Pons (tissue), 1 donor: ENCODE results near the gene DTYMK.

Experiments used
- DNase-seq: peaks from one replicate; pipeline ENCODE4 v3.0.0-alpha.2; 2016; ENCODE audit warnings: low spot score

DTYMK gene, protein sequence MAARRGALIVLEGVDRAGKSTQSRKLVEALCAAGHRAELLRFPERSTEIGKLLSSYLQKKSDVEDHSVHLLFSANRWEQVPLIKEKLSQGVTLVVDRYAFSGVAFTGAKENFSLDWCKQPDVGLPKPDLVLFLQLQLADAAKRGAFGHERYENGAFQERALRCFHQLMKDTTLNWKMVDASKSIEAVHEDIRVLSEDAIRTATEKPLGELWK

DNA sequence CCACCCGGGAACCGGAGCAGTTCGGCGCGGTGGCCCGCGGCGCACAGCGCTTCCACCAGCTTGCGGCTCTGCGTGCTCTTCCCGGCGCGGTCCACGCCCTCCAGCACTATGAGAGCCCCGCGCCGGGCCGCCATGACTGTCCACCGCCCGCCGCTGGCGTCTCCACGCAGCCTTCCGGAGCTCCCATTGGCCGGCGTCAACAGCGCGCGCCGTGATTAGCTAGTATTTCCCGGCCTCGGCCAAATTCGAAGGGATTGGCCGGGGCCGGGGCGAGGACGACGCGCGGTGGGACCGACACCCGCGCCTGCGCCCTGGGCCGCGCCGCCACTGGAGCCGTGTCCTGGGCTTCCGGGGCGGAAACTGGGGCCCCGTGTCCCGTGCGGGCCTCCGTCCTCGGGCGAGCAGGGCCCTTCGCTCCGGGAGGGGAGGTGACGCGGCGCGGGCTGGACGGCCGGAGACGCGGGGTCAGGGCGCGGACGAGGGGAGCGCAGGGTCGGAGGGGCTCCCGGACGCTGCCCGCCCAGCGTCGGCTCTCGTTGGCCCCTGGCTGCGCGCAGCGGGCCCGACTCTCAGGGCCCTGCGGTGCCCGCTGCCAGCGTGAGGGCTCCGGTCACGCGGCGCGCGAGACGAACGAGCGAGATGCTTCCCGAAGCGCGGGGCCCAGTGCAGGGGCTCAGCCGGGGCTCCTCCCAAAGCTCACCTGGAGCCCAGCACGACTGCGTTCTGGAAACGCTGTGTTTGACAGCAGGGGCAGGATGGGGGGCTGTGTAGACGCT, at the start of gene DTYMK:
Gene DTYMK, minus strand, starts transcription at position 166 of the 776 bp plus-strand sequence. Its CDS starts 32 bp downstream, at position 134.
- peak; percentile 96 for DNase-seq

DNA sequence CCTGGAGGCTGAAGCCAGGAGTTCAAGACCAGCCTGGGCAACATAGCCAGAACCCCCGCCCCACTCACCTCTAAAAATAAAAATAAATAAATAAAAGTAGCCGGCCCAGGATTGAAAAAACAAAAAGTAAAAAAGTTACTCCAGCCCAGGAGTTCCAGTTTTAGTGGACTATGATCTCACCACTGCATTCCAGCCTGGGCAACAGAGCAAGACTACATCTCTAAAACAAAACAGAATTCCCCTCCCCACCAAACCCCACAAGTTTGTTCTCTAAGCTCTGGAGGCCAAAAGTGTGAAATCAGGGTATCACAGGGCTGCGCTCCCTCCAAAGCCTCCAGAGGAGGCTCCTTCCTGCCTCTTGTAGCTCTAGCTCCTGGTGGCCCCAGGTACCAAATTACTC, 49.5 kb upstream of the DTYMK start:
- DNase-seq: no peak

DNA sequence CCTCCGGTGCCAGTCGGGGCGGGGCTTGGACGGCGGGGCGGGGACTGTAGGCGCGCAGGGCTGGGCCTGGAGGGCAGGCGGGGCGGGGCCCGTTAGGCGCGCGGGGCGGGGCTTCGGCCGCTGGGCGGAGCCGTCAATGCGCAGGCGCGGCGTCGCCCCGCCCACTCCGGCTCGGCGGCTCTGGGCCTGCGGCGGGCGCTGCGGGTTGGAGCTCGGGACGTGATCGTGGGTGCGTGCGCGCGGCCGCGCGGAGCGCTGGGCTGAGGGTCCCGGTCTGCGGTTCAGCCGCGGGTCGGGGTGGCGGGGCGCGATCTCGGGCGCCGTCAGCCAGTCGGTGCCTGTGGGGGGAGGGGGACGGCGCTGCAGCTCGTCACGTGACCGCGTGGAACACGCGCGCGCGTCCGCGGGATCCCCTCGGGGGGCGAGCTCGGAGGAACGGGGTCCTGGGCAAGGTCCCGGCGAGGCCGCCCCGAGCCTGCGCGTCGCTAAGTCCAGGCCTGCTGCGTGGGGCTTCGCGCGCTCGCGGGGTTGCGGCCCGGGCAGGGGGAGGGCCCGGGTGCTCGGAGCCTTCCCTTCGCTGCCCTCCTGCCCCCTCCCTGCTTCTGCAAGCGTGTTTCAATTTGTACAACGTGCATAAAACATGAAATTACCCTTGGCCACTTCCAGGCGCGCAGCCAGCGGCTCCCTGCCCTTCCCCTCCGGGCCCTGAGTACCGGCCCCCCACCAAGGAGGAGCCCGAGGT, 48.0 kb upstream of the DTYMK start, which contains the start of gene D2HGDH:
Gene D2HGDH, plus strand, starts transcription at position 164 of the 742 bp plus-strand sequence. CDS start 595 bp downstream, outside the sequence.
- peak; percentile 76 for DNase-seq

DNA sequence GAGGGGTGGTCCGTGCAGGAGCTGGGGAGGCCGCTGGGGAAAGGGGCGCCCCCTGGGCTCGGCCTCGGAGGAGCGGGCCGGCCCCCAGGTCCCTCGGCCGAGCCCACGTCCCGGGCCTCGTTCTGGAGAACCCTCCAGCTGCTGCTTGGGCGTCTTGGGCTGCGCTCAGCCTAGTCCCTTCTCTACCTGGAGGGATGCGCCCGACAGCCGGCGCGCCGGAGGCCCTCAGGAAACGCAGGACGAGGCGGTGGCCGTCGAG, 47.5 kb upstream of the DTYMK start:
- no peak for DNase-seq

DNA sequence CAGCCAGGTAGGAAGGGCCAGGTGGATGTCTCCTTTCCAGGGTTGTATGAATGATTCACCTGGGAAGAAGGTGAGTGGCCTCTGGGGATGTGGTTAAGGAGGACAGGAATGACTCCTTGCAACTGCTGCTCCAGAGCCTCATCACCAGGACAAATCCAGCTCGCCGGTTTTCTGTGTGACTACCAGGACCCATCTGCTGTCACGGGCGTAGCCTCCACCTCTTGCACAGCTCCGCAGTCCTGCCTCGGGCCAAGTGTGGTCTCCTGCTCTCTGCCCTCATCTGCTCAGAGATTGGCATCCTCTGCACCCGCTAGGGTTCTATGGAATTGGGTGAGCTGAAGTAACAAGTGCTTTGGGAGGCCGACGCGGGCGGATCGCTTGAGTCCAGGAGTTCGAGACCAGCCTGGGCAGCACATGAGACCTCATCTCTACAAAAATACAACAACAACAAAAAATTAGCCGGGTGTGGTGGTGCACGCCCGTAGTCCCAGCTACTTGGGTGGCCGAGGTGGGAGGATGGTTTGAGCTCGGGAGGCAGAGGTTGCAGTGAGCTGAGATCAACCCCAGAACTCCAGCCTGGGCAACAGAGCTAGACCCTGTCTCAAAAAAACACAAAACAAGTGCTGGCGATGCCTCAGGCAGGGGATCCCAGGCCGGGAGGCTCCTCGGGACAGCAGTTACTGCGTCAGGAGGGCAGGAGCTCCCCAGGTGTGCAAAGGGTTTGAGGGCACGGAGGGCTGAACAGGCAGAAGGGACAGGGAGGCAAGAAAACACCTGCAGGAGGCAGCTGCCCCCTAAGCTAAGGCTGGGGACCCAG, 47.0 kb upstream of the DTYMK start:
- DNase-seq: peak; percentile 4

DNA sequence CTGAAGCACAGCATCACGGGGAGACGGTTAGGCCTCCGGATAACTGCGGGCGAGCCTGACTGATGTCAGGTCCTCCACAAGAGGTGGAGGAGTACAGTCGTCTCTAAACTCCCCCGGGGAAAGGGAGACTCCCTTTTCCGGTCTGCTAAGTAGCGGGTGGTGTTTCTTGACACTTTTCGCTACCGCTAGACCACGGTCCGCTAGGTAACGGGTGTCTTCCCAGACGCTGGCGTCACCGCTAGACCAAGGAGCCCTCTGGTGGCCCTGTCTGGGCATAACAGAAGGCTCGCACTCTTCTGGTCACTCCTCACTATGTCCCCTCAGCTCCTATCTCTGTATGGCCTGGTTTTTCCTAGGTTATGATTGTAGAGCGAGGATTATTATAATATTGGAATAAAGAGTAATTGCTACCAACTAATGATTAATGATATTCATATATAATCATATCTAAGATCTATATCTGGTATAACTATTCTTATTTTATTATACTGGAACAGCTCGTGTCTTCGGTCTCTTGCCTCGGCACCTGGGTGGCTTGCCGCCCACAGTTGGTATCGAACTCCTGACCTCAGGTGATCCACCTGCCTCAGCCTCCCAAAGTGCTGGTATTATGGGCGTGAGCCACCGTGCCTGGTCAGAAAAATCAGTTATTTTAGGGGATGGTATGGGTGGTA, 46.0 kb upstream of the DTYMK start:
- peak; percentile 38 for DNase-seq

DNA sequence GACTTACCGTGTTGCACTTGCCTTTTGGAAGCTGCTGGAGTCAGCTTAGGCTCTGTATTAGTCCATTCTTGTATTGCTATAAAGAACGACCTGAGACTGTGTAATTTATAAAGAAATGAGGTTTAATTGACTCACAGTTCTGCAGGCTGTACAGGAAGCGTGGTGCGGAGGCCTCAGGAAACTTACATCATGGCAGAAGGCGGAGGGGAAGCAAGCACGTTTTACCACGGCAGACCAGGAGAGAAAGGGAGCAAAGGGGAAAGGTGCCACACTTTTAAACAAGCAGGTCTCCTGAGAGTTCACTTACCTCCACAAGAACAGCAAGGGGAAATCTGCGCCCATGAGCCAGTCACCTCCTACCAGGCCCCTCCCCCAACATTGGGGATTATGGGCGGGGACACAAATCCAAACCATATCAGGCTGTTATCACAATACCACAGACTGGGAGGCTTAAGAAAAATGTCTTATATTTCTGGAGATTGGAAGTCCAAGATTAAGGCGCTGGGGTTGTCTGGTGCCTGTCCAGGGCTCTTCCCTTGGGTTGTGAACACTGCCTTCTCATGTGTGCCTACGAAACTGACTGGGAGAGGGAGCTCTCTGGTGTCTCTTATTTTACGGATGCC, 44.2 kb upstream of the DTYMK start:
- no peak for DNase-seq

DNA sequence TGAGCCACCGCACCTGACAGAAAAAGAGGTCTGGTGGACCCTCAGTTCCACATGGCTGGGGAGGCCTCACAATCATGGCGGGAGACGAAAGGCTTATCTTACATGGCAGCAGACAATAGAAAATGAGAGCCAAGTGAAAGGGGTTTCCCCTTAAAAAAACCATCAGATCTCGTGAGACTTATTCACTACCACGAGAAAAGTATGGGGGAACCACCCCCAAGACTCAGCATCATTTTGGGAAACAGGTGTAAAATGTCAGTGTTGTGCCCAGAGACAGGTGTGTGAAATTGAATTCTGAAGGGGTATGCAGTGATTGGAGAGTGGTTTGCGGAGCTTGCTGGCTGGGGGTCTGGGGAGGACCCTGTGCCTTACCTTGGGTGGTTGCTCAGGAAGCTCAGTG, 43.3 kb upstream of the DTYMK start:
- DNase-seq: no peak

DNA sequence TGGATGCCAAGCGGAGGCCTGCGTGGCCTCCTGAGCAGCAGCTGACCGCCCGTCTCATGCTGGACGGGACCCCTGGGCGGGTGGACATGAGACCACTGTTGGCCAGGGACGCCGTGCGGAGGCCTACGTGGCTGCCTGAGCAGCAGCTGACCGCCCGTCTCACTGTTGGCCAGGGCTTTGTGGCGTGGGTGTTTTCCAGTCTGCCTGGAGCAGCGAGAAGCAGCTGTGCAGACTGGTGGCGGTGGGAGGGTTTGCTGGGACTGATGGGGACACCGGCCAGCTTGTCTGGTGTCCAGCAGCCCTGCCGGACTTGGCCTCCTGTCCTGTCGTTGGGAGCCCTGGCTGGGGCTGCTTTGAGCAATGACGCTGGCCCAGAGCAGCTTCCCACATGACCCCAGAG, 42.0 kb upstream of the DTYMK start:
- DNase-seq: peak; percentile 59

DNA sequence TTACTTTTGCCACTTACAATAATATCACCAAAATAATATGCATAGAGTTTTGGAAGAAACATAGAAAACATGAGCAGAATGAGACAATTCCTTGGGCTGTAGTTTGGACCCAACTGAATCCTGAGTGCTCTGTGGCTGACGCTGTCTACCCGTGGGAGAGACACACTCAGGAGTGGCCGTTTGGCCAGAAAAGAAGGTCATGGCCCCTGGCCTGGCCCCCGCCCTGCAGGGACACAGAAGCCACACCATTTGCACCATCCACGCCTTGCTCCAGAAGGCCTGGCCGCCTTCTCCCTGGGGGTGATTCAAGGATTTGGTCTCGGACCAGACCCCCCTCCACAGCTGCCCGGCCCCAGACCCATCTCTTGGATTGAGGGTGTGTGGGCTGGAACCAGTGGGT, 41.4 kb upstream of the DTYMK start:
- DNase-seq: no peak

DNA sequence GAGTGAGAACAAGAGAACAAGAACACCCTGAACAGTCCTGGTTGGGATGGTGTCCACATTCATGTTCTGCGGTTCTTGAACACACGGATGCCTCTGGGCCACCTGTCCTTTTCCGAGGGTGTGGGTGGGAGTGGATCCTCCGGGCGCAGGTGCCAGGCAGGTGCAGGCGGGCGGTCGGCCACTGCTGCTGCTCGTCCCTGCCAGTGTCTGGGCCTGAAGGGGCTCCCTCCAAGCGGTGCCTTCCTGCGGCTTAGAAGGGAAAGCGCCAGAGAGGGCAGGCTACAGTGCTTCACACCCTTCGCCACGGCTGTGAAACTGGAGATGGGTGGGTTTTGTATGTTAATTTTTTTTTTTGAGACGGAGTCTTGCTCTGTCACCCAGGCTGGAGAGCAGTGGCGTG, 39.8 kb upstream of the DTYMK start:
- DNase-seq: no peak

DNA sequence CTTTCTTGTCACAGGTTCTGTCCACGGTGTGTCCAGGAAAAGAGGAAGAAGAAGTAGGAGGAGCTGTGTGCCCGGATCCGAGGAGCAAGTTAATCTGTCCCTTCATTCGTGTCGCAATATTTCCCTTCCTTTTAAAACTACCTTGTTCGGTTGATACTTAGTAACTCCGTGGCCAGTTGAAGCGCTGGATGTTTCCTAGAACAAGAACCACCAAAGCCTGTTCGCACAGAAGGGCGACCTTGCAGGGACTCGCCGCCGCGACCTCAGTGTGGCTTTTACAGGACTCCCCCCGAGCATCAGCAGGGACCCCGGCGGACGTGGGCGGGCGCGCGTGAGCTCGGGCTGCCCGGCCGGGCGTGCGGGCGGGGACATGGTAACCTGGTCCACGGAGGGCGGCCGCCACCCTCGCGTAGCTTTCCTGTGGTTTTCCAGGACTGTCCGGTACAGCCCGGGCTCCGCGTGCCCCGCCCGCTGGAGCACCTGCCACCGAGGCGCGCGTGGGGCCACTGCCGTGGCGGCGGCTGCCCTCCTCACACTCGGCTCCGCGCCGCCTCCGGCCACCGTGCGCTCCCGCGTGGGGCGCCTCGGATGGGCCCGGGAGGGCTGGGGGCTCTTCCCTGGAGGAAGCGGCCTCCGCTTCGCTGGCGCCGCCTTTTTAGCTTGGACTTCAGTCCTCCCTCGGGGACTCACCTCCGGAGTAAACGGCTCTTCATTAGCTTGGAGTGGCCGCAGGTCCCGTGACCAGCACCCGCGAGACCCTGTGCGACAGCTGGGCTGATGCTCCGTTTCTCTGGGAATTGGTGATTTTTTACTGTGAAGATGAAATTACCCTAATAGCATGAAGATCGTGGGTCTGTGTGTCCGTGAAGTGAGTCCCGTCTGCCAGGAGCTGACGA, 38.6 kb upstream of the DTYMK start:
- DNase-seq: no peak

DNA sequence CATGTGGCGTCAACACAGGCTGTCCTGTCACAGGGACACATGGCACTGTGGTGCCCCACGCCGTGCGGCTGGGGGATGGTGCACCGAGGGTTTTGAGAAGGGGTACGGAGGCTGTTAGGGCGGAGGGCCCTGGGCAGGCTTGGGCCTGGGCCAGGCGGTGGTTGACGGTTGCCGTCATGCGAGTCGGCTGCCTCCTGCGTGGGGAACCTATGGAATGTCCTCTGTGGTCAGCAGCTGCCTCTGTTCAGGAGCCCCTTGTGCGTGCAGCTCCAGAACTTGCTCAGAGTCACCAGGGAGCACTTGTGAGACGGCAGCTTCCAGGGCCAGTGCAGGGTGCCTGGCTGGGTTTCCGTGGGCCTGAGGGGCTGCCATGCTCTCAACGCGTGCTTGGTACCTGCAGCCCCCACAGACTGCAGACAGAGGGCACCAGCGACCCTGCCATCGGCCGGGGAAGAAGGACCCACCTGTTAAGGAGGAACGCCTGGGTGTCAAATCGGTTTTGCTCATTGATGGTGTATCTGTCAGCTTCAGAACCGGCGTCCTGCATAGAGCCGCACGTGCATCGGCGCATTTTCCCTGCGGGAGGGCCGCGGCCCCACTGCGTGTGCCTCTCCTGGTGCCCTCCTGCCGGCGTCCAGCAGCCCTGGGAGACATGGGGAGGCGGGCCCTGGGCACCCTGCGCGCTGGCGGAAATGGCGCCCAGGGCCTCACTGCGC, 37.8 kb upstream of the DTYMK start:
- no peak for DNase-seq

DNA sequence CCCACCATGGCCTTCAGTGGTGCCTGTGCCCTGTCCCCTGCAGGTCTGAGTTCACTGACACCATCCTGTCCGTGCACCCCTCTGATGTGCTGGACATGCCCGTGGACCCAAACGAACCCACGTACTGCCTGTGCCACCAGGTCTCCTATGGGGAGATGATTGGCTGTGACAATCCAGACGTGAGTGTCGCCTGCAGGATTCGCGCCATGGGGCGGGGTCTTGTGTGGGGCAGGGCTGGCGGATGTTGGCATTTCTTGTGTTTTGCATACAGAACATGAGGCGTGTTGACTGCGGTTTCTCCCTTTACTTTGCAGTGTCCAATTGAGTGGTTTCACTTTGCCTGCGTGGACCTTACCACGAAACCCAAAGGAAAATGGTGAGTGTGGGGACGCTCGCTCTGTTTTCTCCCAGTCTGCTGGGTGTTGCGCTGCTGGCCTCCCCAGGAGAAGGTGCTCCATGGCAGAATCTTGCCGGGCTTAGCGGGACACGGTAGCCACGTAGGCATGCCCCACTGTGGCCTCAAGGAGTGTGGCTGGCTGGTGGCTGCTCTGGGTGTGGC, 36.4 kb upstream of the DTYMK start:
- no peak for DNase-seq

DNA sequence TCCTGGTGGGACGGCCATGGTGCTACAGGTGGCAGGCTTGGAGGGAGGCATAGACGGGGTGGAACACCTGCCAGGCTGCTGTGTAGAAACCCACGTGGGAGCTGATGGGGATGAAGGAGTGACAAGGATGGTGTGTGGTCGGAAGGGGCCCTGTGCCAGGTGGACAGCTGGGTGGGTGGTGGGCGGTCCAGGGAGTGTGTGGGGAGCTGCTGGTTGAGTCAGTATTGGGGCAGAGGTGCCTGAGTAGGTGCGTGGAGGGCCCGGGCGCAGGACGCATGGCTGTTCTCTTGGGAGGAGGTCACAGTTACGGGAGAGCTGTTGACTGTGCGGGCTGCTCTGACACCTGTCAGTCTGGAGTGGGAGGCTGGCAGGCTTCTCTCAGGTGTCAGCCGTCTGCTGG, 35.2 kb upstream of the DTYMK start:
- no peak for DNase-seq

DNA sequence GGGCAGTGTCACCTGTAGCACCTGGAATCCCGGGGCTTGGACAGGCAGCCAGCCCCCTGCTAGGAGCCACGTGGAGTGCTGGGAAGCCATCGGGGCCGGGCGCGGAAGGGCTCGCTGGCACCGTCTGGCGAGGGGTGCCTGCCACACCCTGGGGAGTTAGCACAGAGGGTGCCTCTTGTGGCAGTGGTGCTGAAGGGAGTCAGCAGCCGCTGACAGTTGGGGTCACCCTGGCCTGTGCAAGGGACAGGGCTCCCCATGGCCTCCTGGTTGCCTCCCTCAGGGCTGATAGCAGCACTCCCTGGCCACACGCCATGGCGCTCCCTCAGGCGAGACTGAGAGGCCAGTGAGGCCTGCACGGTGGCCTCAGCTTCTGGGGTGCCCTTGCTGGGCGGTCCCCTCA, 33.9 kb upstream of the DTYMK start:
- no peak for DNase-seq

DNA sequence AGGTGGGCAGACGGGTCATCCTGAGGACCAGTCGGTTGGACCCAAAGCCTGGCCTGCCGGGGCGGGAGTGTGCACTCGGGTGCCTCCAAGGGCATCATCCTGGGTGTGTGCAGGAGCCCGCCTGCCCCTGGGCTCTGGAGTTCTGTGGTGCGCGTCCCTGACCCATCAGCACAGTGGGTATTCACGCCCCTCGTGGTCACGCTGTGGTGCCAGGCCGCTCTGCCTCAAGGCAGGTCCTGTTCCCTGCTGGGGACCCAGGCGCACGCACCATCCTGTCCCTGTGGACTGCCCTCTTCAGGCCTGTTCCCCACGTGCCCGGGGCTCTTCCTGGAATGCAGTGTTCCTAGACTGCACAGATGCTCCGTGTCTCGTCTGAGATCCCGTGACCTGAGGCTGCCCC, 33.5 kb upstream of the DTYMK start:
- DNase-seq: no peak

DNA sequence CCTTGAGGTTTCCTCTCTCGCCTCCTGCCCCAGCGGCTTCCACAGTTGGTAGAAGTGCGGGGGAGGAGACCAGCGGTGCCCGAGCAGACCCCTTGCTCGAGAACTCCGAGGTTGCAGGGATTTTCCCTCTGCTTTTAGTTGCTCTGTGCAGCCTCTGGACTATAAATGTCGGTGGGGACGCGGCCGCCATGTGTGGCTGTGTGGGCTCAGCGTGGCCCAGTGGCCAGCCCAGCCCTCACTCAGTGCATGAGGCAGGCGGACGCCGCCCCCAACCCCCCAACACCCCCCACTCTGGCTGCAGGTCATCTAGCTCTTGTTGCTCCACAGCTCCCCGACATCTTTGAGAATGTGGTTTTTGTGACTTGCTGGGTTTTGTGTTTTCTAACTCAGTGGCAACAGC, 32.5 kb upstream of the DTYMK start:
- no peak for DNase-seq

DNA sequence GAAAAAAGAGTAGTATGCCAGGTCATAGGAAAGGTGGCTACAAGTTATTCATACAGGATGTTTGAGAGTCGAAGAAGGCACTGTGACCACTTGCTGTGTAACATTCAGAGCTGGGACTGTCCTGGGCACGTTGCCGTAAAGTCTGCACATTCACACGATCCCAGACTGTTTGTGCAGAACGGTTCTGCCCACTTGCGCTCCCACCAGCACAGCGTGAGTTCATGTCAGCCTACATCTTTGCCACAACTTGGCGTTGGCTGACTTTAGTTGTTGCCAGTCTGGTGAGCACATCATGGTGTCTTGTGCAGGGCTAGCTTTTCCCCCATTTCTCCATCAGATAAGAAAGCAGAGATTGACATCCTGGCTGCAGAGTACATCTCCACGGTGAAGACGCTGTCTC, 22.3 kb upstream of the DTYMK start:
- DNase-seq: no peak
